ENCODE measurements around the gene ARID5A. TPM values are rescaled to one million over a fixed set of nuclear protein-coding genes. Genes with fewer than 3 reads are reported as not detected.
"Not testable (repeated sequence)": the region's sequence is repeated elsewhere in the genome, so short reads cannot be mapped to it uniquely, and the experiment has no call there.

The ARID5A gene
- total RNA-seq, 2 donors from 2014 or later = 424 to 433 TPM

DNA sequence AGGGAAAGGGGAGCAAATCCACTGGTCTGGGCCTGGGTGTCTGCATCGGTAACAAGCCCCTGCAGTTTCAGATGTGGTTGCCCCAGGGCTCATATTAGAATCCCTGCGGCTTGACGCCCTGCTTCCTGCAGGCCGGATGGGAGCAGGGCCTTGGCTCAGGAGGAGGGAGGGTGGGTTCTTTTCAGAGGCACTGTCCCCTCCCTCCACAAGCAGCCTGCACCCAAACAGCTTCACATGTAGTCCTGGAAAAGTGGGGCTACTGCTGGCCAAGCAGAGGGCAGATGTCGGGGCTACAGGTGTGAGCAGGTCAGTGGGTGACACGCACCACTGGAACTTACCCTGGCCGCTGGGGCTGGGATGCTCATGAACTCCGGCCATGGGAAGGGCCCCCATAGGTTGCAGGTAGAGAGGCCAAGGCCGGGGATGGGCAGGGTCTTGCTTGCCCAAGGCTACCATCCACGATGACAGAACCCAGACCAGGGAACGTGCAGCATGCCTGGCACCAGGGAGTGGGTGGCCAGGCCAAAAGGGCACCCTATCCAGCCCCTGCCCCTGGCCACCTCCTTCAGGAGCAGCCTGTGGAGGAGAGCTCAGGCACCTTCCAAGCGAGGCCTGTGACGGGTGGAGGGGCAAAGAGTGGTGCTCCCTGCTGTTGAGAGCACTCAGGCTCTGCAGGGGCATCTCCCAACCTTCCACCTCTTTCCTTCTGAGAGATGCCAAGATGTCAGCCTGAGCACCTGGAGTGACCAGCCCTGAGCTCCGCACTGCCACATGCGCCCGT, 16.8 kb downstream of the ARID5A start:
- DNase-seq = peak in 1 of 2 donors; percentile 38
- Mint-ChIP-seq H3K27ac (no peak overlapping the region), H3K27me3 (ENCODE audit: low read depth) (no peaks in the 10 kb centered on the region), H3K9me3 (peaks cover 2 to 11% of the 10 kb centered on the region in 2 donors), H3K4me1 (ENCODE audit: low read depth) (peaks cover 56% of the 10 kb centered on the region), H3K4me3 (peak overlapping the region; percentile 39 to 41), H3K36me3 (ENCODE audit: insufficient read depth in 2 of 2) (peaks cover 11 to 20% of the 10 kb centered on the region in 2 donors)
- no peak for ATAC-seq (replicated peaks in 1 of 2)

DNA sequence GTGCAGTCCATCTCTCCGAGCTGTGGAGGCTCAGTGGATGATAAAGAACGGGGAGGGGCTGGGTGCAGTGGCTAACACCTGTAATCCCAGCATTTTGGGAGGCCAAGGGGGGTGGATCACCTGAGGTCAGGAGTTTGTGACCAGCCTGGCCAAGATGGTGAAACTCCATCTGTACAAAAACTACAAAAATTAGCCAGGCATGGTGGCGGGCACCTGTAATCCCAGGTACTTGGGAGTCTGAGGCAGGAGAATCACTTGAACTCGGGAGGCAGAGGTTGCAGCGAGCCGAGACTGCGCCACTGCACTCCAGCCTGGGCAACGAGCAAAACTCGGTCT, 17.4 kb downstream of the ARID5A start:
- H3K4me3 Mint-ChIP-seq = peak overlapping the region; percentile 39 to 41
- not testable (repeated sequence) for ATAC-seq (replicated peaks in 1 of 2); H3K27me3 Mint-ChIP-seq (ENCODE audit: low read depth); DNase-seq
- peaks cover 56% of the 10 kb centered on the region for H3K4me1 Mint-ChIP-seq (ENCODE audit: low read depth)
- H3K27ac Mint-ChIP-seq = peak overlapping the region; percentile 90
- H3K9me3 Mint-ChIP-seq = peaks cover 2 to 11% of the 10 kb centered on the region in 2 donors
- H3K36me3 Mint-ChIP-seq (ENCODE audit: insufficient read depth in 2 of 2) = peaks cover 11 to 19% of the 10 kb centered on the region in 2 donors

DNA sequence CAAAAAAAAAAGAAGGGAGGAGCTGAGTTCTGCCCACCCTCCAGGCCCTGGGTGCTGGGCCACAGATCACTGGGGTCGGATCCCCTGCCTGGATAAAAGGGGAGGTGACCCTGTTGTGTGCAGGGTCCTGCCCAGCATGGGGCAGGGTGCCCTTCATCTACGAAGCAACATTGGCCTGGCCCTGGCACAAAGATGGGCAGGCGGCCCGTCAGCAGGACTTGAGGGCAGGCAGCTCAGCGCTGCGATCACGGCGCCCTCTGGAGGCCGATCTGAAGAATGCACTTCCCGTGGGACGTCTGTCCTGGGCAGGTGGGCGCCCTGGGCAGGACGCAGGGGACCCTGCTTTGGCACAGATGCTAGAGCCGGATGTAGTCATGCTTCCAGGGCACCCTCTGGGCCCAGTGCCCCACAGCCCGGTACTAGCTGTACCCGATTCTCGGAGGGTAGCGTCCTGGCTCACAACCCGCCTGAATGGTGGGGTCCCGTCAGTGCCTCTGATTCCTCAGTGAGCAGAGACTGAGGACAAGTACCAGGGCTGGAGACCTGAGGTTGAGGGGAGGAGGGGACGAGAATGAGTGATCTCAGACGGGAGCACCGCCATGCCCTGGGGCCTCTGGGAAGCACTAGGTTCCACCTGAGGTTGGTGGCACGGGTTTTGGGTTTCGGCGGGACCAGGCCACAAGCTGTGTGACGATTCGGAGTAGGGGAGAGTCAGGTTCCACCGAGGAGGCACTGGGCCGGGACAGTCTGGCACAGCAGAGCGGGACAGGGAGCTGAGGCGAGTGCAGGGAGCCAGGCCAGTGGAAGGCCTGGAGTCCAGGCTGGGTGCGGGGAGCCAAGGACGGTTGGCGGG, 18.0 kb downstream of the ARID5A start:
- H3K27me3 Mint-ChIP-seq (ENCODE audit: low read depth) = no peaks in the 10 kb centered on the region
- peaks cover 56% of the 10 kb centered on the region for H3K4me1 Mint-ChIP-seq (ENCODE audit: low read depth)
- H3K36me3 Mint-ChIP-seq (ENCODE audit: insufficient read depth in 2 of 2) = peaks cover 11 to 19% of the 10 kb centered on the region in 2 donors
- H3K4me3 Mint-ChIP-seq = peak overlapping the region in 1 of 2 donors; percentile 41
- ATAC-seq (replicated peaks in 1 of 2) (peak; percentile 47 to 48), DNase-seq (peak; percentile 80 to 84)
- peak overlapping the region; percentile 90 for H3K27ac Mint-ChIP-seq
- H3K9me3 Mint-ChIP-seq = peaks cover 2 to 11% of the 10 kb centered on the region in 2 donors

DNA sequence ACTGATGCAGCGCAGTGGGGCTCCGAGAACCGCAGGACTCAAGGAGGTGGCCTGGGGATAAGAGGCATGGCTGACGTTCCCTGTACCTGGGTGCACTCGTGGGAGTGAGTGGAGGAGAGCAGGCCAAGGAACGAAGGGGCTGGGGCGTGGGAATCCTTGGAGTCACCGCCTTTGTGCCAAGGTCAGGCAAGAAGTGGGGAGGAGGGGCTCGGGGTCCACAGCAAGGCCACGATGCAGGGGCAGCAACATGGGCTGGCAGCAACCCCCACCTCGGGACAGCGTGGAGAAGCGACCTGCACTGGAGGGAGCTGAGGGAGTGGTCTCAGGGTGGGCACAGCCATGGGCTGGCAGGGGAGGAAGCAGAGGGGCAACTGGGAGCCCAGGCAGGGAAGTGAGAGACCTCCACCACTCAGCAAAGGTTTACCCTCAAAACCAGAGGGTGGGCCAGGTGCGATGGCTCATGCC, 18.6 kb downstream of the ARID5A start:
- DNase-seq = peak in 1 of 2 donors; percentile 31
- peaks cover 56% of the 10 kb centered on the region for H3K4me1 Mint-ChIP-seq (ENCODE audit: low read depth)
- H3K4me3 Mint-ChIP-seq = peak overlapping the region in 1 of 2 donors; percentile 22
- no peaks in the 10 kb centered on the region for H3K27me3 Mint-ChIP-seq (ENCODE audit: low read depth)
- ATAC-seq (replicated peaks in 1 of 2) = no peak
- H3K36me3 Mint-ChIP-seq (ENCODE audit: insufficient read depth in 2 of 2) = peaks cover 11 to 17% of the 10 kb centered on the region in 2 donors
- peak overlapping the region; percentile 90 for H3K27ac Mint-ChIP-seq
- peaks cover 2 to 11% of the 10 kb centered on the region in 2 donors for H3K9me3 Mint-ChIP-seq

DNA sequence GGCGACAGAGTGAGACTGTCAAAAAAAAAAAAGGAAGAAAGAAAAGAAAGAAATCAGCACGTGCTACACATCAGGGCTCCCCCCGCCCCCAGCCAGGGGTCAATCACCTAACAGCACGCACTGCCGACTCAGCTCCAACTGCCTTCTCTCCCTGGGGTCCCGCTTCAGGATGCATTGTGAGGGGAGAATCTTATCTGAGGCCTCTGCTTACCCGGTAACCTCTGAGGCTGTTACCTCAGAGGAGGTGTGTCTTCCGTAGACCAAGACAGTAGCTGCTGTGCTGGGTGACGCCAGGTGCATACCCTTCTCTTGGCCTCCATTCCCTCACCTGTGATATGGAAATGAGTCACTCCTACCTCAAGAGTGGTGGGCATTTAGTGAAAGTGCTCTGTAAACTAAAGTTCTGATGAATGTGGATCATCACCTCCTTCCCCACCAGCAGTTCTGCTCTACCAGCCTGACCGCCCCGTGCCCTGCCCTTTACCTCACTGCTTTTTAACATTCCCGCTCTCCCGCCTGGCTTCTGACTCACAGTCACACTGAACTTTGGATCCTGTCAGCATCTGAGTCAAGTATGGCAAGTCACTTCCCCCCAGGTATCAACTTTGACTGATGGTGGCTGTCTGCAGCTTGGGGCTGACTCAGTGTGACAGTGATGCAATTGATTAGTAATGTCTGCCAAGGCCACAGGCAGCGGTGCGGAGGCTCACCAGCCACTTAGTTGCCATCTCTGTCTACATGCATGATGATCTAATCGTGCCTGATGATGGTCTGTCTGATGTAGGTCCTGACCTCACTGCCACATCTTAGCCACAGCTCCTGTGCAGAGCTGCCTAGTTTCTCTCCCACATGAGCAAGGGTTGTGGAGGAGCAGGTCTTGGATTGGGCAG, 20.1 kb downstream of the ARID5A start:
- peak; percentile 74 for ATAC-seq (replicated peaks in 1 of 2)

DNA sequence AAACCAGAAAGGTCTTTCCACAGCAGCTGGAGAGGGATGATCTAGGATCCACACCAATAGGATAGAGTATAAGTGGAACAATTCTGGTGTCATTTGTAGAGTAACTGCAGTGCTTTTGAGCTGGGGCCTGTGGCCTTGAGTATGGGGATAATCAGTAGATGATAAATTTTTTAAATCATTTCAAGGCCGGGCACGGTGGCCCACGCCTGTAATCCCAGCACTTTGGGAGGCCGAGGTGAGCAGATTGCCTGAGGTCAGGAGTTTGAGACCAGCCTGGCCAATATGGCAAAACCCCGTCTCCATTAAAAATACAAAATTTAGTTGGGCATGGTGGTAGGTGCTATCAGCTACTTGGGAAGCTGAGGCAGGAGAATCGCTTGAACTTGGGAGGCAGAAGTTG, 20.9 kb downstream of the ARID5A start:
- Mint-ChIP-seq H3K4me1 (ENCODE audit: low read depth) (peaks cover 49% of the 10 kb centered on the region), H3K4me3 (peak overlapping the region in 1 of 2 donors; percentile 18), H3K27ac (peak overlapping the region; percentile 83), H3K9me3 (peaks cover 2 to 11% of the 10 kb centered on the region in 2 donors), H3K36me3 (ENCODE audit: insufficient read depth in 2 of 2) (peaks cover 11 to 14% of the 10 kb centered on the region in 2 donors)
- H3K27me3 Mint-ChIP-seq (ENCODE audit: low read depth); ATAC-seq (replicated peaks in 1 of 2); DNase-seq: not testable (repeated sequence)

More for the DNA sequence above, 20.1 kb downstream of the ARID5A start:
- H3K4me3 Mint-ChIP-seq = peak overlapping the region; percentile 10 to 18
- peaks cover 11 to 17% of the 10 kb centered on the region in 2 donors for H3K36me3 Mint-ChIP-seq (ENCODE audit: insufficient read depth in 2 of 2)
- H3K27me3 Mint-ChIP-seq (ENCODE audit: low read depth) = no peaks in the 10 kb centered on the region
- DNase-seq = peak; percentile 77 to 85
- H3K27ac Mint-ChIP-seq = peak overlapping the region; percentile 75
- peaks cover 2 to 11% of the 10 kb centered on the region in 2 donors for H3K9me3 Mint-ChIP-seq
- H3K4me1 Mint-ChIP-seq (ENCODE audit: low read depth) = peaks cover 56% of the 10 kb centered on the region

DNA sequence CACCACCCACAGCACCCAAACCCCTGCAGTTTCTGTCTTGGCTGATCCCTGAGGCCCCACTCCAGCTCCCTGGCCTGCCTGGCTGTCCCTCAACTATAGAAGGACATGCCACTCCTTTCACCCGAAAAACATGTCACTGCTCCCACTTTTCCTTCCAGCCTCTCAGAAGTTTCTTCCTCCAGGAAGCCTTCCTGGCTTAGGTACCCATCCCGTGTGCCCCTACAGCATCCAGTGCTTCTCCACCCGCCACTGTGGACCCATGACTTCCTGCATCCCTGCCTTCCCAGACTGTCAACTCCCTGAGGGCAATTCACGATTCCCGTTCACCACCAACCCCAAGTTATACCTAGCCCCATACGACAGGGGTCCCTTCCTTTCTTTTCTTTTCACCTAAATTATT, 21.5 kb downstream of the ARID5A start:
- ATAC-seq (replicated peaks in 1 of 2) = no peak
- H3K27me3 Mint-ChIP-seq (ENCODE audit: low read depth) = no peaks in the 10 kb centered on the region
- peaks cover 10 to 11% of the 10 kb centered on the region in 2 donors for H3K36me3 Mint-ChIP-seq (ENCODE audit: insufficient read depth in 2 of 2)

DNA sequence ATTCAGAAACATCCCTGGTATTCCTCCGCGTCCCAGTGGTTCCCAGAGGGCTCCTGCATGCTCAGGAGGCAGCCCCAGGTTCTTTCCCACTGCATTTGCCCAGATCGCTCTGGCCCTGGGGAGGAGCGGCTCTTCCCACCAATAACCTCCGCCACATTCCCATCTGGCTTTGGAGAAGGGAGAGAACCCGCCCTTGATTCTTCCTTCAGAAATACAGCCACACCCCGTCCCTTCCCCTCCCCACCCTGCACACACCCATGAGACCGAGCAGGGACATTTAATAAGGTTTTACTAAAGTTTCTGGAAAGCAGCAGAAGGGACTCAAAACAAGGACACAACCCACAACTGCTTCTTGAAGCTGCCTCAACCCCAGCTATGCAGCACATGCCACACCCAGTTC, 21.9 kb downstream of the ARID5A start:
- DNase-seq = no peak
- peaks cover 2 to 11% of the 10 kb centered on the region in 2 donors for H3K9me3 Mint-ChIP-seq
- peak overlapping the region; percentile 83 for H3K27ac Mint-ChIP-seq
- peaks cover 9 to 11% of the 10 kb centered on the region in 2 donors for H3K36me3 Mint-ChIP-seq (ENCODE audit: insufficient read depth in 2 of 2)
- no peak for ATAC-seq (replicated peaks in 1 of 2)
- H3K4me1 Mint-ChIP-seq (ENCODE audit: low read depth) = peaks cover 40% of the 10 kb centered on the region
- H3K4me3 Mint-ChIP-seq = no peak overlapping the region
- H3K27me3 Mint-ChIP-seq (ENCODE audit: low read depth) = no peaks in the 10 kb centered on the region

More for the DNA sequence above, 21.5 kb downstream of the ARID5A start:
- peaks cover 2 to 11% of the 10 kb centered on the region in 2 donors for H3K9me3 Mint-ChIP-seq
- H3K27ac Mint-ChIP-seq = peak overlapping the region; percentile 83
- peaks cover 44% of the 10 kb centered on the region for H3K4me1 Mint-ChIP-seq (ENCODE audit: low read depth)
- no peak for DNase-seq
- H3K4me3 Mint-ChIP-seq = no peak overlapping the region

DNA sequence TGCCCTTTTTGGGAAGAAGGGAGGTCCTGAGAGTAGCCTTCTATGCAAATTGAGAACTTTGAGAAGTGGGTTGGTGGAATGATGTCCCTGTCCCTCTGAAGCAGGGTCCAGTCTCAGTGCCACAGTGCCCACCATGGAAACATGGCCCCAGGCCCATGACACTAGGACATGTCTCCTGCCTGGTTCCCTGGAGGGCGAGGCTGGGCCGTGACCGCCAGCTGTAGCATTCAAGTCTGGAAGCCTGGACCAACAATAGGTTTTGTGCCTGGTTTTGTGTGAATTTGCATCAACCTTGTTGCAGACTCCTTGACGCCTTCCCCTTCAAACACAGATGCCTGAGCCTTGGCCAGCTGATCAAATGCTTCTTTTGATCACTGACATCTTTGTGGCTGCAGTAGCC, 27.5 kb downstream of the ARID5A start:
- Mint-ChIP-seq H3K27me3 (ENCODE audit: low read depth) (no peaks in the 10 kb centered on the region), H3K27ac (no peak overlapping the region), H3K9me3 (no peaks in the 10 kb centered on the region), H3K36me3 (ENCODE audit: insufficient read depth in 2 of 2) (no peaks in the 10 kb centered on the region), H3K4me3 (no peak overlapping the region), H3K4me1 (ENCODE audit: low read depth) (no peaks in the 10 kb centered on the region)
- ATAC-seq (replicated peaks in 1 of 2) (peak in 1 of 2 donors; percentile 3), DNase-seq (no peak)

DNA sequence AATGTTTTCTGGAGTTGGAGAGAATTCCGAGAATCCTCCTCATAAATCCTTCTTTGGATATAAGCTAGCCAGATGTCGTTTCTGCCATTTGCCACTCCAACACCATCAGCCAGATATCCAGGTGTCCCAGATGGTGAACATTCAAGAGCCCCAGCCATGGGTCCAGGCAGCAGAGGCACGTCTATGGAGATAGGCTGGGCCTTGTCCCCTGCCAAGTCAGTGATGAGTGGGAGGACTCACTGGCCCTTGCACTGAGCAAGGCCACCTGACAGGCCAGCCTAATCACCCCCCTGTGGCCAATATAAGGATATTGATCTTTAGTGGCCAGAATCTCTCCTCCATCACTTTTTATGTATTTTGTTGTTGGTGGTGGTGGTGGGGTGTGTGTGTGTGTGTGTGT, 28.0 kb downstream of the ARID5A start:
- Mint-ChIP-seq H3K27me3 (ENCODE audit: low read depth) (no peaks in the 10 kb centered on the region), H3K4me1 (ENCODE audit: low read depth) (no peaks in the 10 kb centered on the region), H3K36me3 (ENCODE audit: insufficient read depth in 2 of 2) (no peaks in the 10 kb centered on the region), H3K9me3 (no peaks in the 10 kb centered on the region), H3K27ac (no peak overlapping the region), H3K4me3 (no peak overlapping the region)
- DNase-seq = no peak
- ATAC-seq (replicated peaks in 1 of 2) = no peak

DNA sequence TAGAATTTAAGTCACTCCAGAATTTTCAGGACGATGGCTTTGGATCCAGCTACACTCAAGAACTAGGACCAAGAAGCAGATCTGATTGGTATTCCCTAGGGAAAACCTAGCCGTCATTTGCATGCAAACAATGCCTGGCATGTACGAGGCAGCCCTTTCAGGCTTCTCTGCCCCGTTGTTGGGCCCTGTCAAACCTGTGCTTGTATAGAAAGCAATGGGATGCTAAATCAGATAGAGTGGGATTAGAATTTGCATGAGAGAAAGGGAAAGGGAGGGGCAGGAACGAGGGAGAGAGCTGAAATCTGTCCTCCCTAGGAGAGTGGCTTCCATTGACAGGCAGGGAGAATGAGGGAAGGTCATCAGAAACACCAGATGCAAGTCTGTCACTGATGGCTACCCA, 28.6 kb downstream of the ARID5A start:
- no peak overlapping the region for H3K27ac Mint-ChIP-seq
- H3K4me1 Mint-ChIP-seq (ENCODE audit: low read depth) = no peaks in the 10 kb centered on the region
- H3K27me3 Mint-ChIP-seq (ENCODE audit: low read depth) = no peaks in the 10 kb centered on the region
- no peaks in the 10 kb centered on the region for H3K9me3 Mint-ChIP-seq
- H3K4me3 Mint-ChIP-seq = no peak overlapping the region
- no peaks in the 10 kb centered on the region for H3K36me3 Mint-ChIP-seq (ENCODE audit: insufficient read depth in 2 of 2)
- no peak for DNase-seq
- no peak for ATAC-seq (replicated peaks in 1 of 2)

DNA sequence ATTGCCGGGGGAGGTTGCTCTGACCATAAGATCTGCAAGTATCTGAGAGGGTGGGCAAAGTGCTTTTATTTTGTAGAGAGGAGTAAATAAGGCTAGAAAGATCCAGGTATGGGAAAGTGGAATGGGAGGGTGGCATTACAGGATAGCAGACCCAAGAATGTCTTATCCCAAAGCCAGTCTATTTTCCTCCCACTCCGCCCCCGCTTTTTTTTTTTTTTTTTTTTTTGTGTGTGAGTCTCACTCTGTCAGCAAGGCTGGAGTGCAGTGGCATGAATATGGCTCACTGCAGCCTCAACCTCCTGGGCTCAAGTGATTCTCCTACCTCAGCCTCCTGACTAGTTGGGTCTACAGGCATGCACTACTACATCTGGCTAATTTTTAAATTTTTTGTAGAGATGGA, 31.5 kb downstream of the ARID5A start:
- Mint-ChIP-seq H3K4me3 (no peak overlapping the region), H3K27ac (no peak overlapping the region), H3K9me3 (no peaks in the 10 kb centered on the region), H3K36me3 (ENCODE audit: insufficient read depth in 2 of 2) (no peaks in the 10 kb centered on the region), H3K4me1 (ENCODE audit: low read depth) (no peaks in the 10 kb centered on the region), H3K27me3 (ENCODE audit: low read depth) (no peaks in the 10 kb centered on the region)
- ATAC-seq (replicated peaks in 1 of 2) (no peak), DNase-seq (no peak)

Data from activated T-cell treated with anti-CD3 and anti-CD28 coated beads, Interleukin-2, amount 50 U/mL, for 72 hours (primary cell).